ENCODE measurements around the gene AHCY.
"Not testable (repeated sequence)": the region's sequence is repeated elsewhere in the genome, so short reads cannot be mapped to it uniquely, and the experiment has no call there.

The AHCY gene

DNA sequence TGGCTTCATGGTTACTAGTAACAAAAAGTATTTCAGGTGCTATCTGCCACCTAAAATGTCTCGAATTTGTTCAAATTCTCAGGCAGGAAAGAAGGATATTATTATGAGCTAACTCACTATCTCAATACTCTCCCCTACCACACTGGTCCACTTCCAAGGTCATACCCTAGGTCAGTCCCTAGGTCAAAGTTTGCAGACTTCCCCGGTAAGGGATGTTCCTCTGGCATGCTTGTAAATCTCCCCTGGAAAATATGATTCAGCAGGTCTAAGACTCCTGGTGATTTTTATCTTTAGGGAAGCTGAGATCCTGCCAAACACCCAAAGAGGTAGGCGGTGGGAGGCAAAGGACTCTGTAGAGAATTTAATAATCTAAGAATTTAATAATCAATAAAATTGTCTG is 6.7 kb downstream of the AHCY start:
- FAIRE-seq, result no peak

DNA sequence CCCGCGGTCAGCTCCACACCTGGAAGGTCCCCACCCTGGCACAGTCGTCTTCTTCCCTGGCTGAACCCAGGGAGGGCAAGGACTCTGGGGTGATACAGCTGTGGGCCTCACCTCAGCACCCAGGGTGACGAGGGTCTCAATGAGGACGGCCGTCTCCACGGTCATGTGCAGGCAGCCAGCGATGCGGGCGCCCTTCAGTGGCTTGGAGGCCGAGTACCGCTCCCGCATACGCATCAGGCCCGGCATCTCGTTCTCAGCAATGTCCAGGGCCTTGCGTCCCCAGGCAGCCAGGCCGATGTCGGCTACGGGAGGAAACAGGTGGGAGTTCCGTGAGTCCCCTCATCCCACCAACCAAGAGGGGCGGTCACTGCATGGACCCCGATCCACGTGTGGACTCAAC is 7.9 kb downstream of the AHCY start:
- no peak for FAIRE-seq

DNA sequence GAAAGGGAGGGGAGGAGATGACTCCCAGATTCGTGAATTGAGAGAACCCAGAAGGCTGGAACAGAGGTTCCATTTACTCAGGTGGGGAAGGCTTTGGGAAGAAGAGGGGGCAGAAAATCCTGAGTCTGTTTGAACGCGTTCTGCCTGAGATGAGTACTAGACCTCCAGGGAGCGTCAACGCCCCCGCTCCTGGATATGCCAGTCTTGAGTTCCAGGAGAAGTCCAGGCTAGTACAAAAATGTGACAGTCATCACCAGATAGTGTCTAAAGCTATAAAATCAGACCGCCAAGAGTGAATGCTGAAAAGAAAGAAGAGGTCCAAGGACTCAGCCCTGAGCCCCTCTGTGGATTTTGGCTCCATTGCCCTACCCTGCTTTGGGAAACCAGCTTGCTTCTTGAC is 8.6 kb downstream of the AHCY start:
- no peak for FAIRE-seq

DNA sequence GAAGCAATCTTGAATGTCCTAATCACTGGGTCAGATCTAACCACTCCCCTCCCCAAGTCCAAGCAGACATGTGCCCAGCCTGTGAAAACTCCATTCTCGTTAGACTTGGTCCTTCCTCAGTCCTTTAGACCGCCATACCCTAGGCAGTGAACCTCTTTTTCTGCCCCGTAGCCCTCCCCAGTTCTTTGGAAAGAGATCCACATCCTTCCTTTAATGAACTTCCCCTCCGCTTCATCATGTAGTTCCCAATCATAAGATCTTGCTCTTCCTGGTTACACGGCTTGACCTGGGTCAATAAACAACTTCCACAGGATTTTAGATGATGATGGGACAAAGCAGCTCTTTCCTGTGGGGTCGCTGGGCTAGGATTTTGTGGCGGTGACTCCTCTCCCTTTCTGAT is 9.6 kb downstream of the AHCY start:
- no peak for FAIRE-seq

DNA sequence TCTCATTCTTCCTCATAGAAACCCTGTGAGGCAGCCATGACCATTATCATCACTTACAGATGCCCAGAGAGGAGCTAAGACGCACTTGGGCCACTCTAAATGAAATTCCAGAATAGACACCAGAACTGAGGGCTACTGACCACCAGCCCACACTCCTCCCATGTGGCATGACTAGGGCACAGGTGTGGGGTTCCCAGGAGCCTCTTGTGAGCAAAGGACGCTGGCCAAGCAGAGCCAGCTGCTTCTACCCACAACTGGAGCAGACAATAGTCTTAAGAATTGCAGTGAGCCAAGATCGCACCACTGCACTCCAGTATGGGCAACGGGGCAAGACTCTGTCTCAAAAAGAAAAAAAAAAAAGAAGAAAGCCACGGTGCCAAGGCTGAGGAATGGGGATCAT is 10.0 kb downstream of the AHCY start:
- no peak for FAIRE-seq

DNA sequence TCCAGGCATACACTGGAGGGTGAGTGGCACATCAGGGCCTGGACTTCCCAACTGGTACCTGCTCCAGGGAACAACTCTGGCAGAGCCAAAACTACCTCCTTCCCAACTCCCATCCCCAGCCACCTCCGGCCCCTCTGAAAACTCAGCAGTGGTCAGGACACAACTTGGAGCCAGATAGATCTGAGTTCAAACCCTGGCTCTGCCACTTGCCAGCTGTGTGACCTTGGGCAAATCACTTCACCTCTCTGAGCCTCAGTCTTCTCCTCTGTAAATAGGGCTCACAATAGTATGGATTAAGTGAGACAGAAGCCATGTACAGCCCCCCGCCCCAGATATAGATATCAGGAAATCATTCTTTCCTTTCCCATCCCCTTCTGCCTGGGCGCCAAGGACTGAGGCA is 10.7 kb downstream of the AHCY start:
- no peak for FAIRE-seq

DNA sequence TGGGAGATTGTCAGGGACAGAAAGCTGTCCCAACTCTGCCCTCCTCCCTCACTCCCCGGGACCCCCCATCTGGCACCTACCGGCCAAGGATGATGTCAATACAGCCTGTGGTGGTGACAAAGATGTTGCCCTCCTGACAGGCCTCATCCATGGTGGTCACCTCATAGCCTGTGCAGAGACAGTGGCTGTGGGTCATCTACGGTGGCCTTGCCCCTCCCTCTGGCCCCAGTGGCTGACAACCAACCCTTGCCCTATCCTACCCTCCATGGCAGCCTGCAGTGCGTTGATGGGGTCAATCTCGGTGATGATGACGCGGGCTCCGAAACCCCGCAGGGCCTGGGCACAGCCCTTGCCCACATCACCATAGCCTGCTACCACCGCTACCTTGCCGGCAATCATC is 12.7 kb downstream of the AHCY start:
- FAIRE-seq, result no peak

DNA sequence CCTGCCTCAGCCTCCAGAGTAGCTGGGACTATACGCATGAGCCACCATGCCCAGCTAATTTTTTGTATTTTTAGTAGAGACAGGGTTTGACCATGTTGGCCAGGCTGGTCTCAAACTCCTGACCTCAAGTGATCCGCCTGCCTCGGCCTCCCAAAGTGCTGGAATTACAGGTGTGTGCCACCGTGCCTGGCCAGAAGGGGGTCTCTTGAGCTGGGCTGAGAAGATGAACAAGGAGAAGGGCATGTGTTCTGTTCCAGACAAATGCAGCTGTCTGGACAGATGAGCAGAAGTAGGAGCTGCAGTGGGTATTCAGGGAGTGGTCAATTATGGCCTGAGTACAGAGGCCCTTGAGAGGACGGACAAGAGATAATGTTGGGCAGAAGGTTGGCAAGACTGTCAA is 15.7 kb downstream of the AHCY start:
- not testable (repeated sequence) for FAIRE-seq

DNA sequence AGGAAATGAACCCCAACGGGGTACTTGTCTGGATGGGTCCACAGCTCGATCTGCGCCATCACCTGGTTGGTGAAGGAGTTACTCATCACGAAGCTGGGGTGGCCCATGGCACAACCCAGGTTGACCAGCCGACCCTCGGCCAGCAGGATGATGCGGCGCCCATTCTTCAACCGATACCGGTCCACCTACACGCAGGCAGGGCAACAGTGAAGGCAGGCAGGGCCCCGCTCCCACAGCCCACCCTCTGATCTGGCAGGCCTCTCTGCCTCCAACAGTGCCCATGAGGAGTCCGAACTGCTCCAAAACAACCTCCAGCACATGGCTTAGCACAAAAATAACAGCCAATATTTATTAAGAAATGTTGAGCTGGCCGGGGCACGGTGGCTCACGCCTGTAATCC is 17.7 kb downstream of the AHCY start:
- FAIRE-seq, result no peak

DNA sequence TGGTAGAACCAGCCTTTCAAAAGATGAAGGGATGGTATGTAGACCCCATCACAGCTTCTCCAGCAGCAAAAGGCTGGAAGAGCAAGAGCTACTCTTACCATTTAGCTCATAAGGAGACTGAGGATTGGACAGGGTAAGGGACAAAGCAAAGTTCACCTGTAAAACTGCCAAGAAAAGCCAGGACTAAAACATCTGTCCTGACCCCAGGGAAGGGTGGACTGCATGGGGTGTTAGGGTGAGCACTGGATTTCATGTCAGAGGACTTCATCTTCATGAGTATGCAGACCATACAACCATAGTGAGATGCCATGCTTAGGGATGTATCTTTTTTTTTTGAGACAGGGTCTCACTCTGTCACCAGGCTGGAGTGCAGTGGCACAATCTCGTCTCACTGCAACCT is 19.3 kb downstream of the AHCY start:
- no peak for FAIRE-seq

DNA sequence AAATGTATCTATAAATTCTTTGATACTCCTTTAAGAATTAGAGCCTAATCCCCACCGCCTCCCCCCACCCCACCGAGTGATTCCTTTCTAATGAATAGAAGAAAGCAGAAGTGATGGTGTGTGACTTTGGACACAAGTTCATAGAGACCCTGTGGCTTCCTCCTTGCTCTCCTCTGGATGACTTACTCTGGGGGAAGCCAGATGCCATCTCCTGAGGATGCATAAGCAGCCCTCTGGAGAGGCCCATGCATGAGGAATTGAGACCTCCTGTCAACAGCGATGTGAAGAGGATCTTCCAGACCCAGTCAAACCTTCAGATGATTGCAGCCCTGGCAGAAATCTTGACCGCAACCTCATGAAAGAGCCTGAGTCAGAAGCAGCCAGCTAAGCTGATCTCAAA is 21.1 kb downstream of the AHCY start:
- FAIRE-seq, result no peak

DNA sequence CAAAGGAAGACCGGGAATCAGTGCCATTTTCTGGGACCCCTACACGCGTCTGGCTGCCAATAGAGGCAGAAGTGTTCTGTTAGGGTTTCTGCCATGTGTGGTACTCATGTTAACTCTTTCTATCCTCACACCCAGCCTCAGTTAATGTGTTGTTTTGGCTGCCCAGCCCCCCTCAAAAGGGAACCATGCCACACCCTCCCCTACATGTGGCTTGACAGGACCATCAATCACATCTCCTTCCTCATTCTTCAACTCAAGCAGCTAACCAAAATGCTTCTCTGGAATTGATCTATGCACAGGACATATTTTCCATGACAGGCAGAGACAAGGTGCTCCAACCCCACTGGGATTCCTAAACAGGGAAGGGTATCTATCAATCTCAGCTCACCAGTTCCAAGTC is 22.0 kb downstream of the AHCY start:
- no peak for FAIRE-seq

DNA sequence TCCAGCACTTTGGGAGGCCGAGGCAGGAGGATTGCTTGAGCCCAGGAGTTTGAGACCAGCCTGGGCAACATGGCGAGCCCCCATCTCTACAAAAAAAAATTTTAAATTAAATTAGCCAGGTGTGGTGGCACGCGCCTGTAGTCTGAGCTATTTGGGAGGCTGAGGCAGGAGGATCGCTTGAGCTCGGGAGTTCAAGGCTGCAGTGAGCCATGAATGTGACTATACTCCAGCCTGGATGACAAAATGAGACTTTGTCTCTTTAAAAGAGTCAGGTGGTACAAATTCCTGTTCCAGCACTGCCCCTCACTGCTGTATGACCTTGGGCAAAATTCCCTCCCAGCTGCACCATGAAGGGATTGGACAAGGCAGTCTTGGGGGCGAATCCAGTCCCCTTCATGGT is 28.5 kb downstream of the AHCY start:
- no peak for FAIRE-seq

DNA sequence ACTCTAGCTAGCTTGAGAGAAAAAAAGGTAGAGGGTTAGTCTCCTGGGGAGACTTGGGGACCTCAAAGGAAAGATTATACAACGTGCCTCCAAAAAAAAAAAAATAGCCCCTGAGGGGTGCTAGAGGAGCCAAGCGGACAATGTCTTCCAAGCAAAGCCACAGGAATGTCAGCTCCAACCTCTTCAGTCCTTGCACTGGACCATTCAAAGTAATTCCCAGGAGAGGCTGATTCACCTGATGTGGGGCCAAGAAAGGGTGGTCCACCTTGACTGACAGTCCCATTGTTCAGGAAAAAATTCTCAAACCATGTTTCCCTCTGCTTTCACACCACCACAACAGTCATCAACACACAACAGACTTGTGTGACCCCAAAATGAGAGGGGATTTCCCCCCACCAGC is 31.2 kb downstream of the AHCY start:
- no peak for FAIRE-seq

DNA sequence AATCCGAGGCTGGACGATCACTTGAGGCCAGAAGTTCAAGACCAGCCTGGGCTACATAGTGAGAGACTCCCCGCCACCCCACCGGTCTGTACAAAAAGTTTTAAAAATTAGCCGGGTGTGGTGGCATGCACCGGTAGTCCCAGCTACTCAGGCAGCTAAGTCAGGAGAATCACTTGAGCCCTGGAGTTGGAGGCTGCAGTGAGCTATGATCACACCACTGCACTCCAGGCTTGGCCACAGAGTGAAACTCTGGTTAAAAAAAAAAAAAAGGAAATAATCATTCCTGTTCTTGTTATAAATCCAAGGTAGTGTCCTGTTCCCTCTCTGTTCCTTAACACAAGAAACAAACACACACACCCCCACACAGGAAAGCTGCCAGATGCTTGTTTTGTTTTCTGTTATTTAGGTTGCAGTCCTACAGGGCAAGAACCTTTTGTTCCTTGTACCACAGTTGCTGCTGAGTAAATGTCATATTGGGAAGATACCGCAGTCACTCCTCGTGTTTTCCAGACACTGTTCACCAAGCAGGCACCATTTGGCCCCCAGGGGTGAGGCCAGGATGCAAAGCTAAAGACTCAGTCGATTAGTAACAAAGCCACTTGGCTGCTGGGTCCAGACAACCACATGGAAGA is 33.0 kb downstream of the AHCY start:
- FAIRE-seq, result peak; percentile 82

DNA sequence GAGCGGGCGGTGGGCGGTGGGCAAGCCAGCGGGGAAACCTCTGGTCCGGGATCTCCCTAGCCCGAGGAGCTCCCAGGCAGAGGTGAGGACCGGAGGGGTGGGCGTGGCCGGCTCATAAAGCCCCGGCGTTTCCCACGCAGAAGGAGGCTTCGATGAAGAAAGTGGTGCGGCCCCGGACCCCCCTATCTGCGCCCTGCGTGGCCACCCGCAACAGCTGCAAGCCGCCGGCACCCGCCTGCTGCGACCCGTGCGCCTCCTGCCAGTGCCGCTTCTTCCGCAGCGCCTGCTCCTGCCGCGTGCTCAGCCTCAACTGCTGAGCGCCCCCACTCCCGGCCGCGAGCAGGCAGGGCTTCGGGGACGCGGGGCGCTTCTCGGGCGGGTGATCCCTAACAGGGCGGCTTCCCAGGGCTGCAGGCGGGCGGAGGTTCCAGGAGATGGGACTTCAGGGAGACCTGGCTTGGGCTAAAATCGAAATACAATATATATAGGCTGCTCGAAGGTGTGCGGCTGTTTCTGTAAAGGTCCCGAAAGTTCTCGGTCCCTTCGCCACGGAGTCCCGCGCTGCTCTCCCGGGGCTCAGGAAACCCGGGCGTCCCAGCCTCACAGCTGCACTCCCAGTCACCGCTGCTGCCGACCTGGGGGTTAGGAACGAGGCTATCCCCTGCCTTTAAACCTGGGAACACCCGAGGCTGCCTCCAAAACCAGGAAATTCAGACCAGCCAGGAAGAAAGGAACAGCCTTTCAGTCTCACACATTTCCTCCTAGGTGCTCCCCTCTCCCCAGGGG is 34.1 kb downstream of the AHCY start:
- FAIRE-seq, result no peak

DNA sequence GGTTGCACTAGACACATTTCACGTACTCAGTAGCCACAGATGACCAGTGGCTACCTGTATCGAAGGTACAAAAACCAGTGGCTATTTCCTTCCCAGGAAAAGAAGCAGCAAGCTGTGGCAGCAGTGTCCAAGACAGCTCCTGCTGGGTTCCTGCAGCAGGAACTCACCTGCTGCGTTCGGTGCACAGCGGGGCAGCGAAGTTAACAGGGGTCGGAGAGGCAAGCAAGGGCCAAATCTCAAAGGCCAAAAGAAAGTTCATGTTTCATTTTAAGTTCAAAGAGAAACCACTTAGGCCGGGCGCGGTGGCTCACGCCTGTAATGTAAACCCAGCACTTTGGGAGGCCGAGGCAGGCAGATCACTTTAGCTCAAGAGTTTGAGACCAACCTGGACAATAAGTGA is 35.0 kb downstream of the AHCY start:
- no peak for FAIRE-seq

DNA sequence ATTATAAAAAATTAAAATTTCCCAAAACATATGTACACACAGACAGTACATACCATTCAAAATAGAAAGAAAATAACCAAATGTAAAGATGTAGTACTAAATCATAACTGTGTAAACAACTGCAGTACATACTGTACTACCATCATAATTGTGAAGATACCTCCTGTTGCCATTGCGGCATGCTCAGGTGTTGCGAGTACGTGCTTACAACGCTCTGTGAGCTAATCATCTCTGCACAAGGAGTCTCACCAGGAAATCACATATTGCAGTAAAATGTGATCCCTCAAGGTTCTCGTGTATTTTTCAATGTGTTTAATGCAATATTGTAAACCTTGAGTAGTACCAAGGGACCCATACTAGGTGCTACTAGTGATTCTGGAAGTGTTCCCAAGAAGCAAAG is 39.0 kb downstream of the AHCY start:
- FAIRE-seq, result no peak

DNA sequence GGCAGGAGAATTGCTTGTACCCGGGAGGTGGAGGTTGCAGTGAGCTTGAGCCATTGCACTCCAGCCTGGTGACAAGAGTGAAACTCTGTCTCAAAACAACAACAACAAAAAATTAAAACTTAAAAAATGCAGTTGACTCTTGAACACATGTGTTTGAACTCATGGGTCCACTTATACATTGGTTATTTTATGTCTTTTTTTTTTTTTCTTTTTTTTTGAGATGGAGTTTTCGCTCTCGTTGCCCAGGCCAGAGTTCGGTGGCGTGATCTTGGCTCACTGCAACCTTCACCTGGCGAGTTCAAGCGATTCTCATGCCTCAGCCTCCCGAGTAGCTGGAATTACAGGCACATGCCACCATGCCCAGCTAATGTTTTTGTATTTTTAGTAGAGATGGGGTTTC is 39.7 kb downstream of the AHCY start:
- not testable (repeated sequence) for FAIRE-seq

DNA sequence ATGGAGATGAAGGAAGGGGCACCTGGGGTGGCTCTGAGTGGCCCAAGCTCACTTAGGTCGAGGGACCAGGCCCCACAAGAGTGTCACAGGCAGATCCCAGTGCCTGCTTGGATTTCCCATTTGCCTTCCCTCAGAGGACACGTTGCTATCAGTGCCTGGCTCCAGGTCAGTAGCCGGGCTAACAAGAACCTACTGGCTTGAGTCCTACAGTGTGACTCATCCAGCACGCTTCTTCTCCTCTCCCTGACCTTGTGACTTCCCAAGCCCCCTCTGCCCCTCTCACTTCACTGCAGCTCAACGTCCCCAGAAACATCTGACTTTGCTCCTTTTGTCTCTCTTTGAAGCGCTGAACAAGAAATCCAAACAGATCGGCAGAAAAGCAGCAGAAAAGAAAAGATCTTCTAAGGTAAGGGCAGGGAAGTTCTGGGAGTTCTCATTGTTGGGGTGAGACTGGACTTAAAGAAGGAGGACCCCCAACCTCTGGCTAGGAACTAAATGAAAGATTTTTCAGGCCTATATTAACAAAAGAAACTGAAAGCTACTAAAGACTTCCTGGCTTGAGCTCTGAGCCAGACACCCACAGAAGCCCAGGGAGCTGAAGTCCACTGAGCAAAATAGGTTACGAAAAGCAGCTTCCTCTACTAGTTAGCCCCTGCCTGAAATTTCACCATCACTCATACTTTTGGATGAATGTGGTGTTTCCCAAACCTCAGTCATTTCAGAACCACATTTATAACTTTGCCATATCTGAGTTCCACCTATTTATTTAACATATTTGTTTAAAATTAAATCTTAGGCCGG is 40.5 kb downstream of the AHCY start:
- no peak for FAIRE-seq

DNA sequence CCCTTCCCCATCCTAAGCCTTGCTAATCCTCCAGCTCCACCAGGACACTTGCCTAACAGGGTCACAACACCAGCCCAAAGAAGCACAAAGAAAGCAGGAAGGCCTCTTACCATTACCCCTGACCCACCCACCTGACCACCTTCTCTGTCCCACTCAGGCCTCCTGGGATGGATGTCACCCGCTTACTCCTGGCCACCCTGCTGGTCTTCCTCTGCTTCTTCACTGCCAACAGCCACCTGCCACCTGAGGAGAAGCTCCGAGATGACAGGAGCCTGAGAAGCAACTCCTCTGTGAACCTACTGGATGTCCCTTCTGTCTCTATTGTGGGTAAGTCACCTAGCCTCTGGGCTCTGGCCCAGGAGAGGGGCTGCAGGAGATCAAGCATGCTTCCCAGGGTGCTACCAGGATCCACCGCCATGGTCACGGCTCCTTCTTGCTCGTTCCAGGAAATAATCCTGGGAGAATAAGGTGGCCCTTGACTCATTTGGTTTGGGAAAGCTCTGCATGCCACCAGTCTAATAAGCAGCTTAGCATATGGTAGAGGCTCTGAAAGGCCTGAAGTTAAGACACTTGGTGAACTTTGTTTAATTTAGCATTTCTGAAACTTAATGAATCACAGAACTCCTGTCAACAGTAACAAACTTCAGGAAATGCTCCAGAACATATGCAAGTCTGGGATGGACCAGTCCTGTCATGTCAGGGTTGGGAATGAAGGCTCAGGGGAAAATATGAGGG is 42.8 kb downstream of the AHCY start:
- FAIRE-seq, result no peak

DNA sequence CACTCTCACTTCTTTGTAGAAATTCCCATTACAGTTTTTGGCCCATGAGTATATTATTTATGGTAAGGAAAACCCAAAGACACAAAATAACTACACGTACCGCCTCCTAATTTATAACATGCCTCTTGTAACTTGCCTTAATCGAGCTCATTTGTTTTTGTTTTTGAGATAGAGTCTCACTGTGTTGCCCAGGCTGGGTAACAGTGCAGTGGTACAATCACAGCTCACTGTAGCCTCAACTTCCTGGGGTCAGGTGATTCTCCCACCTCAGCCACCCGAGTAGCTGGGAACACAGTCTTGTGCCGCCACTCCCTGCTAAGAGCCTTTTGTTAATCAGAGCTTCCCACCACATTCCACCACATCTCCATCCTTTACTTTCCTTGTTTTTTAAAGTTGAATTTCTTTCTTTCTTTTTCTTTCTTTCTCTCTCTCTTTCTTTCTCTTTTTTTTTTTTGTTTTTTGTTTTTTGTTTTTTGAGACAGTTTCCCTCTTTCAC is 46.5 kb downstream of the AHCY start:
- no peak for FAIRE-seq

DNA sequence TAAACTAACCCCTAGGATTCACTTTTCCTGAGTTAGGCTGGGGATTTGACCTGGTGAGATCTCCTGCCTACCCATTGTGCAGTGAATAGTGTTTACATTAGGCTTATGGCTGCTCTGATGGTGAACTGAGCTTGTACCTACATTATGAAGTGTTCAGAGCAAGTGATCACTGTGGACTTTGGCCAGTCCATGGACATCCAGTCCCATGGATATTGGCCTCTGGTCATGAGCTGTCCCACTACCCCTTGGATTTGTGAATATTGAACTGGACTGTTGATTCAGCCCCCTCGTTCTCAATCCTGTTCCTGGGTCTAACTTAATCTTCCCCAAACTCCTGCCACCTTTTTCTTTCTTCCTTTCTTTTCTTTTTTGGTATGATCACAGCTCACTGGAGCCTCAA is 48.2 kb downstream of the AHCY start:
- no peak for FAIRE-seq

Measured in endometrium (tissue), 2 donors.